T-helper 1 cell (primary cell): Measurements from ENCODE around the gene KLHL42.
A peak's percentile ranks its signal among the peaks of the same experiment; 100 is the strongest.
"Not testable (repeated sequence)": the region's sequence is repeated elsewhere in the genome, so short reads cannot be mapped to it uniquely, and the experiment has no call there.

Experiments used
- DNase-seq, 5 donors: peaks; one replicate each; pipeline ENCODE4 v3.0.0-alpha.2; 2012 to 2020

KLHL42 gene

GRCh38 chr12:27820564-27820963 is 40.5 kb downstream of the KLHL42 start:
- no peak for DNase-seq

- DNase-seq = peak in 2 of 5 donors; percentile 13 to 52
These were observed 41.4 kb downstream of the KLHL42 start for GRCh38 chr12:27821259-27821973.

GRCh38 chr12:27822076-27822712 is 42.2 kb downstream of the KLHL42 start:
- DNase-seq = peak in 4 of 5 donors; percentile 22 to 90 (median 24)

- DNase-seq = no peak
These were observed 43.0 kb downstream of the KLHL42 start for GRCh38 chr12:27823038-27823437.

GRCh38 chr12:27824126-27824842 is 44.3 kb downstream of the KLHL42 start:
- DNase-seq = peak in 1 of 5 donors; percentile 48

GRCh38 chr12:27826076-27826475 is 46.0 kb downstream of the KLHL42 start:
- DNase-seq = no peak

- DNase-seq = no peak
These were observed 48.2 kb downstream of the KLHL42 start for GRCh38 chr12:27828196-27828595.

GRCh38 chr12:27838543-27839185 is 58.6 kb downstream of the KLHL42 start:
- no peak for DNase-seq

- DNase-seq = no peak
These were observed 60.4 kb downstream of the KLHL42 start for GRCh38 chr12:27840229-27840999.

GRCh38 chr12:27841392-27841882 is 61.4 kb downstream of the KLHL42 start:
- no peak for DNase-seq

- DNase-seq = no peak
These were observed 63.7 kb downstream of the KLHL42 start for GRCh38 chr12:27843714-27844245.

GRCh38 chr12:27844366-27845090 is 64.5 kb downstream of the KLHL42 start:
- no peak for DNase-seq

GRCh38 chr12:27845187-27845586 is 65.2 kb downstream of the KLHL42 start:
- no peak for DNase-seq

- DNase-seq = not testable (repeated sequence)
These were observed 65.7 kb downstream of the KLHL42 start for GRCh38 chr12:27845706-27846105.

- not testable (repeated sequence) for DNase-seq
These were observed 67.3 kb downstream of the KLHL42 start for GRCh38 chr12:27847293-27847692.

- no peak for DNase-seq
These were observed 71.3 kb downstream of the KLHL42 start for GRCh38 chr12:27851311-27851710.

- DNase-seq = no peak
These were observed 72.1 kb downstream of the KLHL42 start for GRCh38 chr12:27852117-27852516.
